Measurements from ENCODE around the gene SUGP2.

Gene SUGP2

DNA sequence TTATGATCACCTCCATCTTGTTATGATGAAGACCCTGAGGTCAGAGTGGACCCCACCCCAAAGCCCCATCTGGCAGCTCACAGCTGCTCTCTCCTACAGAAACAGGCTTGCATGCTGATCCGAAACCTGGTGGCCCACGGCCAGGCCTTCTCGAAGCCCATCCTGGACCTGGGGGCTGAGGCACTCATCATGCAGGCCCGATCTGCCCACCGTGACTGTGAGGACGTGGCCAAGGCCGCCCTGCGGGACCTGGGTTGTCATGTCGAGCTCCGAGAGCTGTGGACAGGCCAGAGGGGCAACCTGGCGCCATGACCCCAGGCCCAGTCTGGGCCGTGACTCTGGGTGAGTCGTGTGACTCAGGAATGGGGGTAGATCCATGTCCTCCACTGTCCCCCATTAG lies 24.0 kb upstream of the SUGP2 start:
- peaks cover 34% of the 10 kb centered on the region for H3K36me3 ChIP-seq (ENCODE audit: control insufficient read depth, insufficient read depth, low read length)
- H3K27me3 ChIP-seq (replicated peaks; ENCODE audit: control insufficient read depth, insufficient read depth, low read length), result no peaks in the 10 kb centered on the region
- TF ChIP-seq, protein P1, sequence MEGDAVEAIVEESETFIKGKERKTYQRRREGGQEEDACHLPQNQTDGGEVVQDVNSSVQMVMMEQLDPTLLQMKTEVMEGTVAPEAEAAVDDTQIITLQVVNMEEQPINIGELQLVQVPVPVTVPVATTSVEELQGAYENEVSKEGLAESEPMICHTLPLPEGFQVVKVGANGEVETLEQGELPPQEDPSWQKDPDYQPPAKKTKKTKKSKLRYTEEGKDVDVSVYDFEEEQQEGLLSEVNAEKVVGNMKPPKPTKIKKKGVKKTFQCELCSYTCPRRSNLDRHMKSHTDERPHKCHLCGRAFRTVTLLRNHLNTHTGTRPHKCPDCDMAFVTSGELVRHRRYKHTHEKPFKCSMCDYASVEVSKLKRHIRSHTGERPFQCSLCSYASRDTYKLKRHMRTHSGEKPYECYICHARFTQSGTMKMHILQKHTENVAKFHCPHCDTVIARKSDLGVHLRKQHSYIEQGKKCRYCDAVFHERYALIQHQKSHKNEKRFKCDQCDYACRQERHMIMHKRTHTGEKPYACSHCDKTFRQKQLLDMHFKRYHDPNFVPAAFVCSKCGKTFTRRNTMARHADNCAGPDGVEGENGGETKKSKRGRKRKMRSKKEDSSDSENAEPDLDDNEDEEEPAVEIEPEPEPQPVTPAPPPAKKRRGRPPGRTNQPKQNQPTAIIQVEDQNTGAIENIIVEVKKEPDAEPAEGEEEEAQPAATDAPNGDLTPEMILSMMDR (IDR thresholded peaks at IDR 0.05; ENCODE audit: insufficient read depth, low read length, poor library complexity, severe bottlenecking), result no peak
- no peak overlapping the region for H3K4me3 ChIP-seq (replicated peaks; ENCODE audit: low read depth, low read length)
- DNase-seq (ENCODE audit: extremely low read depth, insufficient read length), result no peak

DNA sequence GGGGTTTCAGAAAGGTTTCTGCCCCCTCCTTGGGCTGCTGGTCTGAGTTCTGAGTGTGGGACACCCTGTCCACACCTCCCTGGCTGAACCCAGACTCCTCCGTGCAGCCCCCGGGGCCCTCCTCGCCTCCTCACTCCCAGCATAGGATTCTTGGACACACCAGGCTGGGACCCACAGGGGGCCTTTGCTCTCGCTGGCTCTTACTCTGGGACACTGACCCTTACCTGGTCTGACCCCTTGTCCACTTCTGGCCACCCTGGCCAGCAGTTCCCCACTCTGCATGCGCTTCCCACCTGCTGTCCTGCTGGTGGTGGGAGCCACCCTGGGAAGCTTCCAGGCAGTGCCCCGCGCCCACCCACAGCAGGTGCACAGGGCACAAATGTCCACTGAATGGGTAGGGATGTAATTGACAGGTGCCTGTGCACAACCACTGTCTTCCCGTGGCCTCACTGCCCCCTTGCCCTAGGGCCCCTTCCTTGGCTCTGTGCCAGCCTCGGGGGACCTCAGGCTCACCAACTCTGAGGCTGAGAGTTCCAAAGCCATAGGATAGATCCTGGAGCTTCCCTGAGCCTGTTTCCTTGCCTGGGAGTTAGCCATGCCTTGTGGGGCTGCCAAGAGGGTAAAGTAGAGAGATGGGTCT lies 23.4 kb upstream of the SUGP2 start:
- DNase-seq (ENCODE audit: extremely low read depth, insufficient read length), result no peak
- TF ChIP-seq, protein P1 (IDR thresholded peaks at IDR 0.05; ENCODE audit: insufficient read depth, low read length, poor library complexity, severe bottlenecking), result no peak
- no peak overlapping the region for H3K4me3 ChIP-seq (replicated peaks; ENCODE audit: low read depth, low read length)
- no peaks in the 10 kb centered on the region for H3K27me3 ChIP-seq (replicated peaks; ENCODE audit: control insufficient read depth, insufficient read depth, low read length)
- peaks cover 36% of the 10 kb centered on the region for H3K36me3 ChIP-seq (ENCODE audit: control insufficient read depth, insufficient read depth, low read length)

DNA sequence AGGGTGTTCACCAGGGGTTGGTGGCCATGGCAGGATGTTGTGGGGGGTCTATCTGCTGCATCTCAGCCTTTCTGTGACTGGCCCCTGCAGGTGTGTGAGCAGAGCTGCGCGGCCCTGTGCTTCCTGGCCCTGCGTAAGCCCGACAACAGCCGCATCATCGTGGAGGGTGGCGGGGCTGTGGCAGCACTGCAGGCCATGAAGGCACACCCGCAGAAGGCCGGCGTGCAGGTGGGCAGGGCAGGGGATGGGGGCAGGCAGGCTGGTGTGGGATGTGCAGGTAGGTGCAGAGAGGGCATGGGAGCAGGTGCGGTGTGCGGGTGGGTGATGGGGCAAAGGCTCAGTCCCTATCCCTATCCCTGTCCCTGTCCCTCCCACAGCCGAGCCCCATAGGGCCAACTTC lies 22.4 kb upstream of the SUGP2 start:
- TF ChIP-seq, protein P1 (IDR thresholded peaks at IDR 0.05; ENCODE audit: insufficient read depth, low read length, poor library complexity, severe bottlenecking), result no peak
- DNase-seq (ENCODE audit: extremely low read depth, insufficient read length), result no peak
- H3K4me3 ChIP-seq (replicated peaks; ENCODE audit: low read depth, low read length), result no peak overlapping the region
- H3K36me3 ChIP-seq (ENCODE audit: control insufficient read depth, insufficient read depth, low read length), result peaks cover 40% of the 10 kb centered on the region
- no peaks in the 10 kb centered on the region for H3K27me3 ChIP-seq (replicated peaks; ENCODE audit: control insufficient read depth, insufficient read depth, low read length)

DNA sequence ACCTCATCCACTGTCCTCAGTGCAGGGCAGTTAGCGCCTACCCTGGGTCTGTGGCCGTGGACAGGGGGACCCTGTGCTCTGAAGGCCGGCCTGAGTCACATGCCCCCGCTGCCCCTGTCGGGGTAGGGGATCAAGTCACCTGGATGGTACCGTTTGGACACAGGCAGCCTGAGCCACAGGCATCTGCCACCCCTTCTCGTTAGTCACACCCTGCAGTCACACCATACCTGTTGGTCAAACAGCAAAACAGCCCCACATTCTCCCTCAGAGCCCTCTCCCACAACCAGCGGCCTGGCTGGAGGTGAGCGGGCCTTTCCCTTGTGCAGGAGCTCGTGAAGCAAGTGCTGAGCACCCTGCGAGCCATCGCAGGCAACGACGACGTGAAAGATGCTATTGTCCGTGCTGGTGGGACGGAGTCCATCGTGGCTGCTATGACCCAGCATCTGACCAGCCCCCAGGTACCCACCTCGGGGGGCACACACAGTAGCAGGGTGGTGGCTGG lies 21.7 kb upstream of the SUGP2 start:
- Histone ChIP-seq H3K36me3 (ENCODE audit: control insufficient read depth, insufficient read depth, low read length) (peaks cover 38% of the 10 kb centered on the region), H3K4me3 (replicated peaks; ENCODE audit: low read depth, low read length) (no peak overlapping the region), H3K27me3 (replicated peaks; ENCODE audit: control insufficient read depth, insufficient read depth, low read length) (no peaks in the 10 kb centered on the region)
- TF ChIP-seq, protein P1 (IDR thresholded peaks at IDR 0.05; ENCODE audit: insufficient read depth, low read length, poor library complexity, severe bottlenecking), result no peak
- no peak for DNase-seq (ENCODE audit: extremely low read depth, insufficient read length)

DNA sequence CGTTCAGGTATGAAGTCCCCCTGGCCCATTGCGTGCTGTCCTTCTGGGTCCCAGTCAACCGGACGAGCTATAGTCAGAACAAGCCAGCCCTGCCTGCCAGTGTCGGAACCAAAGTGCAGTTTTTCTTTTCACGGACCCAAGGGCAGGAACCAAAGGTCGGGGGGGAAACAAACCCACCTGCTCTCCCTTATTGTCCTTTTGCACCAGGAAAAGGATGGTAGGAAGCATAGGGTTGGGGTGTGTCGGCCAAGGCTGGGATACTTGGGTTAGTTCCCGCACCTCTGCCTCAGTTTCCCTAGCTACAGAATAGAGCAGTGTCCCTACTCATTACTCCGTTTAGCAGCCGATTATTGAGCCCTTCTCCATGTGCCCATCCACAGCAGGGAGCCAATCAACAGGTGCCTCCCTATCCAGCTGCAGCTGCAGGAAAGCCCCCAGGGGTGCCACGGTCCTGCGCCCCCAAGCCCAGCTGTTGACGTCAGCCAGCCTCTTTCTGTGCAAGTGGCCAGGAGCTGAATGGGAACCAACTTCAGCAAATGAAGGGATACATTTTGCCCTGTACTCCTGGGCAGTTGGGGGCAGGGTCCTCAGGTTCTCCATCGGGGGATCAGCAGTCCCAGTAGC lies 21.1 kb upstream of the SUGP2 start:
- TF ChIP-seq, protein P1 (IDR thresholded peaks at IDR 0.05; ENCODE audit: insufficient read depth, low read length, poor library complexity, severe bottlenecking), result no peak
- no peak for DNase-seq (ENCODE audit: extremely low read depth, insufficient read length)
- H3K27me3 ChIP-seq (replicated peaks; ENCODE audit: control insufficient read depth, insufficient read depth, low read length), result no peaks in the 10 kb centered on the region
- no peak overlapping the region for H3K4me3 ChIP-seq (replicated peaks; ENCODE audit: low read depth, low read length)
- peaks cover 38% of the 10 kb centered on the region for H3K36me3 ChIP-seq (ENCODE audit: control insufficient read depth, insufficient read depth, low read length)

Data from GM06990 (cell line).